ENCODE data around the gene KLF17. TPM values are rescaled to one million over a fixed set of nuclear protein-coding genes. Genes with fewer than 3 reads are reported as not detected.

Gene KLF17
- total and polyA plus RNA-seq, 2 experiments from 2014 or later: not detected

DNA sequence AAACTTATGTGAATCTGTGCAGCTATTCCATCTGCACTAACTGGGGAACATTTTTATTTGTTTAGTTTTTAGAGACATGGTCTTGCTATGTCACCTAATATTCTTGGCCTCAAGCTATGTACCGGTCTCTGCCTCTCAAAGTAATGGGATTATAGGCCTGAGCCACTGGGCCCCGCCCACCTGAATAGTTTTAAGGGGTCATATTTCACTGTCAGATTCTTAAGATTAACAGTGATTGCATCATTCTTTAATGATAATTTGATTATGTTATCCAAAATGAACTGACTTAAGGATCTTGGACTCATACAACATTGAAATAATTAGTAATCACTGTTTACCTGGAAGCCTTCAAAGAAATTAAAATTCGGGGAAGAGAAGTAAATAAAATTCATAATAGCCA is 35.4 kb downstream of the KLF17 start:
- TF ChIP-seq, protein P1, sequence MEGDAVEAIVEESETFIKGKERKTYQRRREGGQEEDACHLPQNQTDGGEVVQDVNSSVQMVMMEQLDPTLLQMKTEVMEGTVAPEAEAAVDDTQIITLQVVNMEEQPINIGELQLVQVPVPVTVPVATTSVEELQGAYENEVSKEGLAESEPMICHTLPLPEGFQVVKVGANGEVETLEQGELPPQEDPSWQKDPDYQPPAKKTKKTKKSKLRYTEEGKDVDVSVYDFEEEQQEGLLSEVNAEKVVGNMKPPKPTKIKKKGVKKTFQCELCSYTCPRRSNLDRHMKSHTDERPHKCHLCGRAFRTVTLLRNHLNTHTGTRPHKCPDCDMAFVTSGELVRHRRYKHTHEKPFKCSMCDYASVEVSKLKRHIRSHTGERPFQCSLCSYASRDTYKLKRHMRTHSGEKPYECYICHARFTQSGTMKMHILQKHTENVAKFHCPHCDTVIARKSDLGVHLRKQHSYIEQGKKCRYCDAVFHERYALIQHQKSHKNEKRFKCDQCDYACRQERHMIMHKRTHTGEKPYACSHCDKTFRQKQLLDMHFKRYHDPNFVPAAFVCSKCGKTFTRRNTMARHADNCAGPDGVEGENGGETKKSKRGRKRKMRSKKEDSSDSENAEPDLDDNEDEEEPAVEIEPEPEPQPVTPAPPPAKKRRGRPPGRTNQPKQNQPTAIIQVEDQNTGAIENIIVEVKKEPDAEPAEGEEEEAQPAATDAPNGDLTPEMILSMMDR (IDR thresholded peaks at IDR 0.05; ENCODE audit: poor library complexity): no peak
- TF ChIP-seq EZH2 (IDR thresholded peaks at IDR 0.05; ENCODE audit: borderline replicate concordance) (no peak), EZH2phosphoT487 (IDR thresholded peaks at IDR 0.05; ENCODE audit: low read depth, severe bottlenecking, unreplicated experiment) (no peak)
- DNase-seq (ENCODE audit: low spot score): no peak
- Histone ChIP-seq H3K36me3 (replicated peaks; ENCODE audit: insufficient read depth, low read depth) (no peaks in the 10 kb centered on the region), H3K4me3 (no peak overlapping the region), H2AFZ (no peak overlapping the region), H3K9me2 (replicated peaks; ENCODE audit: insufficient read depth) (no peaks in the 10 kb centered on the region), H3K27ac (no peak overlapping the region), H3K79me2 (no peaks in the 10 kb centered on the region), H4K20me1 (ENCODE audit: insufficient read depth, poor library complexity, severe bottlenecking) (no peaks in the 10 kb centered on the region), H3K4me1 (ENCODE audit: insufficient read depth) (peaks cover 8% of the 10 kb centered on the region), H3K9me3 (ENCODE audit: low read depth) (no peaks in the 10 kb centered on the region), H3K4me2 (peak overlapping the region; percentile 8), H3K27me3 (no peaks in the 10 kb centered on the region)
- 66% methylated on average over 3 of the region's 3 CpGs for WGBS (ENCODE audit: low lambda C conversion rate, missing lambda C conversion rate)

- Histone ChIP-seq H3K4me1 (ENCODE audit: insufficient read depth) (peaks cover 8% of the 10 kb centered on the region), H2AFZ (no peak overlapping the region), H3K9me2 (replicated peaks; ENCODE audit: insufficient read depth) (no peaks in the 10 kb centered on the region), H3K4me3 (no peak overlapping the region), H3K36me3 (replicated peaks; ENCODE audit: insufficient read depth, low read depth) (no peaks in the 10 kb centered on the region), H3K27me3 (no peaks in the 10 kb centered on the region), H3K9me3 (ENCODE audit: low read depth) (no peaks in the 10 kb centered on the region), H4K20me1 (ENCODE audit: insufficient read depth, poor library complexity, severe bottlenecking) (no peaks in the 10 kb centered on the region), H3K79me2 (no peaks in the 10 kb centered on the region), H3K27ac (no peak overlapping the region), H3K4me2 (no peak overlapping the region)
- WGBS (ENCODE audit: low lambda C conversion rate, missing lambda C conversion rate): 73% methylated on average over 1 of the region's 1 CpG
- TF ChIP-seq, protein P1 (IDR thresholded peaks at IDR 0.05; ENCODE audit: poor library complexity): no peak
- no peak for TF ChIP-seq EZH2 (IDR thresholded peaks at IDR 0.05; ENCODE audit: borderline replicate concordance)
- no peak for TF ChIP-seq EZH2phosphoT487 (IDR thresholded peaks at IDR 0.05; ENCODE audit: low read depth, severe bottlenecking, unreplicated experiment)
- no peak for DNase-seq (ENCODE audit: low spot score)
Measured at GRCh38 chr1:44157903-44158302, 39.3 kb downstream of the KLF17 start.

- Histone ChIP-seq H3K36me3 (replicated peaks; ENCODE audit: insufficient read depth, low read depth) (no peaks in the 10 kb centered on the region), H3K4me2 (no peak overlapping the region)
- no peak for DNase-seq (ENCODE audit: low spot score)
Measured at GRCh38 chr1:44158871-44159270, 40.2 kb downstream of the KLF17 start.

GRCh38 chr1:44161546-44161945 is 42.9 kb downstream of the KLF17 start:
- Histone ChIP-seq H3K27me3 (no peaks in the 10 kb centered on the region), H3K9me3 (ENCODE audit: low read depth) (no peaks in the 10 kb centered on the region)
- TF ChIP-seq, protein P1 (IDR thresholded peaks at IDR 0.05; ENCODE audit: poor library complexity): no peak
- TF ChIP-seq EZH2phosphoT487 (IDR thresholded peaks at IDR 0.05; ENCODE audit: low read depth, severe bottlenecking, unreplicated experiment) (no peak), EZH2 (IDR thresholded peaks at IDR 0.05; ENCODE audit: borderline replicate concordance) (no peak)

More at GRCh38 chr1:44158871-44159270, 40.2 kb downstream of the KLF17 start:
- Histone ChIP-seq H3K4me3 (no peak overlapping the region), H3K79me2 (no peaks in the 10 kb centered on the region), H4K20me1 (ENCODE audit: insufficient read depth, poor library complexity, severe bottlenecking) (no peaks in the 10 kb centered on the region), H3K4me1 (ENCODE audit: insufficient read depth) (peaks cover 8% of the 10 kb centered on the region), H3K27ac (no peak overlapping the region), H3K27me3 (no peaks in the 10 kb centered on the region), H3K9me3 (ENCODE audit: low read depth) (no peaks in the 10 kb centered on the region), H2AFZ (no peak overlapping the region), H3K9me2 (replicated peaks; ENCODE audit: insufficient read depth) (no peaks in the 10 kb centered on the region)
- no peak for TF ChIP-seq EZH2 (IDR thresholded peaks at IDR 0.05; ENCODE audit: borderline replicate concordance)

More at GRCh38 chr1:44161546-44161945, 42.9 kb downstream of the KLF17 start:
- Histone ChIP-seq H3K4me3 (no peak overlapping the region), H3K4me1 (ENCODE audit: insufficient read depth) (no peaks in the 10 kb centered on the region), H3K4me2 (no peak overlapping the region), H3K36me3 (replicated peaks; ENCODE audit: insufficient read depth, low read depth) (no peaks in the 10 kb centered on the region), H2AFZ (no peak overlapping the region), H4K20me1 (ENCODE audit: insufficient read depth, poor library complexity, severe bottlenecking) (no peaks in the 10 kb centered on the region), H3K79me2 (no peaks in the 10 kb centered on the region), H3K9me2 (replicated peaks; ENCODE audit: insufficient read depth) (no peaks in the 10 kb centered on the region), H3K27ac (no peak overlapping the region)
- DNase-seq (ENCODE audit: low spot score): no peak

Measured in hepatocyte (in vitro differentiated cells).